K562 (cell line): ENCODE data around the gene NOP10. TPM values are rescaled to one million over a fixed set of nuclear protein-coding genes. Genes with fewer than 3 reads are reported as not detected.

ENCODE experiments used
- AFF4 ChIP-seq: sonication (generic); formaldehyde crosslinking; IDR thresholded peaks from 2 replicates; pipeline ENCODE4 v1.8.0; 2023; ENCODE audit warnings: mild to moderate bottlenecking, missing genetic modification reagents
- BRCA1 ChIP-seq, 2 experiments: fragments of 450-650 bp in 1 of 2; sonication (generic) in 1 of 2; formaldehyde crosslinking in 1 of 2; IDR thresholded peaks; 2 replicates each; pipeline versions ENCODE4 v1.5.0 to v1.6.1; 2017 to 2020; ENCODE audit warnings: mild to moderate bottlenecking in 1 of 2, missing genetic modification reagents in 1 of 2
- HBP1 ChIP-seq: fragments of 450-650 bp; formaldehyde crosslinking; IDR thresholded peaks from 2 replicates; pipeline ENCODE4 v1.4.0; 2022; ENCODE audit warnings: missing genetic modification characterization
- MCM2 ChIP-seq: fragments of 450-650 bp; IDR thresholded peaks from 2 replicates; pipeline ENCODE4 v1.6.1; 2017; ENCODE audit warnings: low read depth, mild to moderate bottlenecking
- PHF8 ChIP-seq: fragments of 200-600 bp; sonication (generic); IDR thresholded peaks from 2 replicates; pipeline ENCODE4 v1.6.1; 2012; ENCODE audit warnings: mixed run types, mild to moderate bottlenecking, inconsistent platforms, low read length, moderate library complexity, borderline replicate concordance
- SMARCA4 ChIP-seq: fragments of 450-650 bp; IDR thresholded peaks from 2 replicates; pipeline ENCODE4 v1.6.1; 2016
- THRB ChIP-seq: fragments of 450-650 bp; formaldehyde crosslinking; conservative IDR thresholded peaks from 2 replicates; pipeline ENCODE4 v1.4.0; 2022; ENCODE audit warnings: mild to moderate bottlenecking, missing genetic modification characterization
- ZBED1 ChIP-seq: IDR thresholded peaks from 2 replicates; pipeline ENCODE4 v1.6.1; 2014
- ZNF212 ChIP-seq: fragments of 450-650 bp; formaldehyde crosslinking; IDR thresholded peaks from 2 replicates; pipeline ENCODE4 v1.4.0; 2020; ENCODE audit warnings: mild to moderate bottlenecking
- ZNF395 ChIP-seq: fragments of 200-800 bp; sonication (Bioruptor generic); IDR thresholded peaks from 2 replicates; pipeline ENCODE4 v1.6.1; 2017; ENCODE audit warnings: missing genetic modification characterization, missing compliant biosample characterization
- ZNF445 ChIP-seq: fragments of 250-450 bp; sonication (Bioruptor Pico); IDR thresholded peaks from 2 replicates; pipeline ENCODE4 v1.4.0; 2020; ENCODE audit warnings: low read depth, mild to moderate bottlenecking, moderate library complexity
- polyA plus RNA-seq, 8 experiments: library from polyadenylated mRNA; depleted of rRNA in 4 of 8; stranded (reverse) in 5 of 8; unstranded in 3 of 8; fragments of >200 nt; fragmentation: Nextera tagmentation in 2 of 8; fragmentation: Illumina TruSeq in 1 of 8; extraction: Ambion mirVana in 2 of 8; extraction: Trizol in 1 of 8; gene quantifications; 2 replicates each; pipeline versions ENCODE4 v1.2.1 to v1.2.3, GENCODE V29; 2011 to 2014; ENCODE audit warnings: inconsistent platforms in 1 of 8, missing spikeins in 1 of 8
- total RNA-seq, 7 experiments: library from RNA; depleted of rRNA in 6 of 7; stranded (reverse); fragments of >200 nt in 6 of 7; fragmentation: Illumina TruSeq in 2 of 7; extraction: Trizol in 2 of 7; gene quantifications; 2 replicates each; pipeline versions ENCODE4 v1.2.1 to v1.2.3, GENCODE V29; 2011 to 2021; ENCODE audit warnings: low replicate concordance in 1 of 7
- TF ChIP-seq, protein P1 (sequence below): fragments of 450-650 bp; IDR thresholded peaks from 2 replicates; pipeline ENCODE4 v1.7.1; 2018; ENCODE audit warnings: mild to moderate bottlenecking, low read depth; ENCODE audit not compliant: partially characterized antibody
- TF ChIP-seq, protein P2 (sequence below): sonication (generic); formaldehyde crosslinking; IDR thresholded peaks from 2 replicates; pipeline ENCODE4 v1.8.1; 2022; ENCODE audit warnings: missing genetic modification reagents

The NOP10 gene
- total and polyA plus RNA-seq, 9 of the 15 experiments (the other 6 are each of a cell fraction or from before 2014, with no cell fraction given), result 250 to 1,663 (median 449) TPM

- no peak for TF ChIP-seq ZNF395
- peak; percentile 95 for TF ChIP-seq PHF8
- TF ChIP-seq, protein P1, sequence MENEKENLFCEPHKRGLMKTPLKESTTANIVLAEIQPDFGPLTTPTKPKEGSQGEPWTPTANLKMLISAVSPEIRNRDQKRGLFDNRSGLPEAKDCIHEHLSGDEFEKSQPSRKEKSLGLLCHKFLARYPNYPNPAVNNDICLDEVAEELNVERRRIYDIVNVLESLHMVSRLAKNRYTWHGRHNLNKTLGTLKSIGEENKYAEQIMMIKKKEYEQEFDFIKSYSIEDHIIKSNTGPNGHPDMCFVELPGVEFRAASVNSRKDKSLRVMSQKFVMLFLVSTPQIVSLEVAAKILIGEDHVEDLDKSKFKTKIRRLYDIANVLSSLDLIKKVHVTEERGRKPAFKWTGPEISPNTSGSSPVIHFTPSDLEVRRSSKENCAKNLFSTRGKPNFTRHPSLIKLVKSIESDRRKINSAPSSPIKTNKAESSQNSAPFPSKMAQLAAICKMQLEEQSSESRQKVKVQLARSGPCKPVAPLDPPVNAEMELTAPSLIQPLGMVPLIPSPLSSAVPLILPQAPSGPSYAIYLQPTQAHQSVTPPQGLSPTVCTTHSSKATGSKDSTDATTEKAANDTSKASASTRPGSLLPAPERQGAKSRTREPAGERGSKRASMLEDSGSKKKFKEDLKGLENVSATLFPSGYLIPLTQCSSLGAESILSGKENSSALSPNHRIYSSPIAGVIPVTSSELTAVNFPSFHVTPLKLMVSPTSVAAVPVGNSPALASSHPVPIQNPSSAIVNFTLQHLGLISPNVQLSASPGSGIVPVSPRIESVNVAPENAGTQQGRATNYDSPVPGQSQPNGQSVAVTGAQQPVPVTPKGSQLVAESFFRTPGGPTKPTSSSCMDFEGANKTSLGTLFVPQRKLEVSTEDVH, result peak; percentile 22
- TF ChIP-seq BRCA1 (IDR thresholded peaks at IDR 0.05), result no peak
- TF ChIP-seq BRCA1 (CRISPR knock-in tag; IDR thresholded peaks at IDR 0.05), result no peak
- peak; percentile 50; the same call in 1 of the 2 replicates for TF ChIP-seq SMARCA4
- TF ChIP-seq HBP1, result 0 out of 2 replicates have a peak, but pooled peaks have one; percentile 52
- no peak for TF ChIP-seq ZNF212 (CRISPR knock-in tag)
- peak; percentile 52; the same call in 1 of the 2 replicates for TF ChIP-seq ZBED1
- TF ChIP-seq MCM2, result no peak
- peak; percentile 84; the same call in 1 of the 2 replicates for TF ChIP-seq AFF4 (CRISPR knock-in tag)
- TF ChIP-seq, protein P2, sequence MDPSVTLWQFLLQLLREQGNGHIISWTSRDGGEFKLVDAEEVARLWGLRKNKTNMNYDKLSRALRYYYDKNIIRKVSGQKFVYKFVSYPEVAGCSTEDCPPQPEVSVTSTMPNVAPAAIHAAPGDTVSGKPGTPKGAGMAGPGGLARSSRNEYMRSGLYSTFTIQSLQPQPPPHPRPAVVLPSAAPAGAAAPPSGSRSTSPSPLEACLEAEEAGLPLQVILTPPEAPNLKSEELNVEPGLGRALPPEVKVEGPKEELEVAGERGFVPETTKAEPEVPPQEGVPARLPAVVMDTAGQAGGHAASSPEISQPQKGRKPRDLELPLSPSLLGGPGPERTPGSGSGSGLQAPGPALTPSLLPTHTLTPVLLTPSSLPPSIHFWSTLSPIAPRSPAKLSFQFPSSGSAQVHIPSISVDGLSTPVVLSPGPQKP (CRISPR knock-in tag), result no peak
- no peak for TF ChIP-seq THRB (CRISPR knock-in tag)
- no peak for TF ChIP-seq ZNF445 (CRISPR knock-in tag)
These were observed 24.5 kb upstream of the NOP10 start, which contains the start of gene LPCAT4 (continued) for GRCh38 chr15:34367101-34368081.
